C1 segment of cervical spinal cord (tissue), 14 donors: Measurements from ENCODE around the gene CPT1B.
"Not testable (repeated sequence)": the region's sequence is repeated elsewhere in the genome, so short reads cannot be mapped to it uniquely, and the experiment has no call there.

ENCODE experiments used
- DNase-seq, 14 donors: peaks; one replicate each; lab custom pipeline; 2025; lab: John Stamatoyannopoulos, UW

Gene CPT1B

GRCh38 chr22:50546326-50547262 is 31.6 kb downstream of the CPT1B start:
- DNase-seq, result no peak

GRCh38 chr22:50545522-50546325 is 32.5 kb downstream of the CPT1B start, which contains the start of gene KLHDC7B:
Gene KLHDC7B, plus strand, starts transcription at chr22:50545899. Its CDS starts 345 bp downstream, at chr22:50546244.
- no peak for DNase-seq

GRCh38 chr22:50544746-50545253 is 33.4 kb downstream of the CPT1B start:
- no peak for DNase-seq

- peak in 5 of 14 donors; percentile 7 to 54 (median 32) for DNase-seq
Observed at GRCh38 chr22:50544078-50544745, 34.0 kb downstream of the CPT1B start.

- no peak for DNase-seq
Observed at GRCh38 chr22:50542416-50542927, 35.8 kb downstream of the CPT1B start.

GRCh38 chr22:50541667-50542026 is 36.6 kb downstream of the CPT1B start:
- not testable (repeated sequence) for DNase-seq

GRCh38 chr22:50540381-50540780 is 37.8 kb downstream of the CPT1B start:
- DNase-seq, result no peak

GRCh38 chr22:50537765-50538164 is 40.5 kb downstream of the CPT1B start:
- no peak for DNase-seq

- DNase-seq, result no peak
Observed at GRCh38 chr22:50536226-50536625, 42.0 kb downstream of the CPT1B start.

- DNase-seq, result no peak
Observed at GRCh38 chr22:50535113-50535512, 43.1 kb downstream of the CPT1B start.

- DNase-seq, result not testable (repeated sequence)
Observed at GRCh38 chr22:50533856-50534711, 44.1 kb downstream of the CPT1B start.

- DNase-seq, result no peak
Observed at GRCh38 chr22:50532824-50533796, 45.1 kb downstream of the CPT1B start.

GRCh38 chr22:50531962-50532674 is 46.1 kb downstream of the CPT1B start:
- peak in 1 of 14 donors; percentile 50 for DNase-seq

- DNase-seq, result no peak
Observed at GRCh38 chr22:50531546-50531961, 46.7 kb downstream of the CPT1B start.

- DNase-seq, result peak in 2 of 14 donors; percentile 18 to 37
Observed at GRCh38 chr22:50530877-50531545, 47.2 kb downstream of the CPT1B start.

GRCh38 chr22:50530580-50530876 is 47.7 kb downstream of the CPT1B start:
- no peak for DNase-seq

GRCh38 chr22:50529897-50530579 is 48.2 kb downstream of the CPT1B start, which contains the start of gene TYMP:
Gene TYMP, minus strand, starts transcription at chr22:50530012. Its CDS starts 303 bp downstream, at chr22:50529709.
- DNase-seq, result peak in 2 of 14 donors; percentile 47 to 56
